Epidermal melanocyte (primary cell): ENCODE measurements around the gene PNMA8A.

ENCODE experiments used
- DNase-seq: peaks from one replicate; pipeline ENCODE4 v3.0.0; 2011; ENCODE audit warnings: low spot score; ENCODE audit not compliant: insufficient read length

Gene PNMA8A

GRCh38 chr19:46492841-46493235, 21.5 kb upstream of the PNMA8A start:
- no peak for DNase-seq

GRCh38 chr19:46491975-46492682, 20.8 kb upstream of the PNMA8A start:
- DNase-seq: no peak

- no peak for DNase-seq
These were observed 19.4 kb upstream of the PNMA8A start for GRCh38 chr19:46490774-46491173.

- DNase-seq: no peak
These were observed 18.3 kb upstream of the PNMA8A start for GRCh38 chr19:46489445-46490272.

- DNase-seq: no peak
These were observed 17.2 kb upstream of the PNMA8A start for GRCh38 chr19:46488551-46488950.

- peak; percentile 76 for DNase-seq
These were observed 16.6 kb upstream of the PNMA8A start for GRCh38 chr19:46487802-46488445.

GRCh38 chr19:46487178-46487801, 15.9 kb upstream of the PNMA8A start:
- DNase-seq: no peak

- no peak for DNase-seq
These were observed 15.0 kb upstream of the PNMA8A start for GRCh38 chr19:46486358-46486757.

GRCh38 chr19:46484656-46485055, 13.3 kb upstream of the PNMA8A start:
- no peak for DNase-seq

GRCh38 chr19:46482631-46483030, 11.3 kb upstream of the PNMA8A start:
- DNase-seq: no peak

GRCh38 chr19:46481947-46482346, 10.6 kb upstream of the PNMA8A start:
- DNase-seq: no peak

GRCh38 chr19:46481223-46481848, 10.0 kb upstream of the PNMA8A start:
- no peak for DNase-seq

- DNase-seq: no peak
These were observed 9.1 kb upstream of the PNMA8A start for GRCh38 chr19:46480415-46480814.

- no peak for DNase-seq
These were observed 7.1 kb upstream of the PNMA8A start for GRCh38 chr19:46478356-46478986.

GRCh38 chr19:46475986-46476385, 4.6 kb upstream of the PNMA8A start:
- no peak for DNase-seq

GRCh38 chr19:46474211-46474610, 2.8 kb upstream of the PNMA8A start:
- no peak for DNase-seq

- DNase-seq: no peak
These were observed 1.2 kb upstream of the PNMA8A start for GRCh38 chr19:46472592-46472991.

GRCh38 chr19:46471811-46472543, 614 bp upstream of the PNMA8A start:
- no peak for DNase-seq

GRCh38 chr19:46470376-46470775, 987 bp downstream of the PNMA8A start:
- no peak for DNase-seq

- no peak for DNase-seq
These were observed 1.7 kb downstream of the PNMA8A start for GRCh38 chr19:46469541-46470185.
